ENCODE measurements around the gene GMCL1. TPM values are rescaled to one million over a fixed set of nuclear protein-coding genes. Genes with fewer than 3 reads are reported as not detected.

GMCL1 gene
- total and polyA plus RNA-seq, 7 donors = 10.5 to 15.3 (median 12.3) TPM

GRCh38 chr2:69791045-69791444 lies 38.4 kb upstream of the GMCL1 start:
- TF ChIP-seq EP300 (IDR thresholded peaks at IDR 0.05) (no peak), POLR2A (IDR thresholded peaks at IDR 0.05) (no peak), POLR2AphosphoS5 (IDR thresholded peaks at IDR 0.05) (no peak)
- TF ChIP-seq, protein P1, sequence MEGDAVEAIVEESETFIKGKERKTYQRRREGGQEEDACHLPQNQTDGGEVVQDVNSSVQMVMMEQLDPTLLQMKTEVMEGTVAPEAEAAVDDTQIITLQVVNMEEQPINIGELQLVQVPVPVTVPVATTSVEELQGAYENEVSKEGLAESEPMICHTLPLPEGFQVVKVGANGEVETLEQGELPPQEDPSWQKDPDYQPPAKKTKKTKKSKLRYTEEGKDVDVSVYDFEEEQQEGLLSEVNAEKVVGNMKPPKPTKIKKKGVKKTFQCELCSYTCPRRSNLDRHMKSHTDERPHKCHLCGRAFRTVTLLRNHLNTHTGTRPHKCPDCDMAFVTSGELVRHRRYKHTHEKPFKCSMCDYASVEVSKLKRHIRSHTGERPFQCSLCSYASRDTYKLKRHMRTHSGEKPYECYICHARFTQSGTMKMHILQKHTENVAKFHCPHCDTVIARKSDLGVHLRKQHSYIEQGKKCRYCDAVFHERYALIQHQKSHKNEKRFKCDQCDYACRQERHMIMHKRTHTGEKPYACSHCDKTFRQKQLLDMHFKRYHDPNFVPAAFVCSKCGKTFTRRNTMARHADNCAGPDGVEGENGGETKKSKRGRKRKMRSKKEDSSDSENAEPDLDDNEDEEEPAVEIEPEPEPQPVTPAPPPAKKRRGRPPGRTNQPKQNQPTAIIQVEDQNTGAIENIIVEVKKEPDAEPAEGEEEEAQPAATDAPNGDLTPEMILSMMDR (IDR thresholded peaks at IDR 0.05) = no peak
- intact Hi-C loops (cut with DNase I) = no loop called here
- H3K9me3 ChIP-seq = no peaks in the 10 kb centered on the region
- peak overlapping the region in 3 of 4 donors; percentile 70 to 81 (median 73) for H3K27ac ChIP-seq
- peaks cover 0 to 27% (median 17%) of the 10 kb centered on the region in 4 donors for H3K4me1 ChIP-seq
- H3K4me3 ChIP-seq = no peak overlapping the region
- H3K27me3 ChIP-seq = no peaks in the 10 kb centered on the region
- H3K36me3 ChIP-seq = peaks cover 0 to 6% (median 2%) of the 10 kb centered on the region in 4 donors
- DNase-seq = no peak

DNA sequence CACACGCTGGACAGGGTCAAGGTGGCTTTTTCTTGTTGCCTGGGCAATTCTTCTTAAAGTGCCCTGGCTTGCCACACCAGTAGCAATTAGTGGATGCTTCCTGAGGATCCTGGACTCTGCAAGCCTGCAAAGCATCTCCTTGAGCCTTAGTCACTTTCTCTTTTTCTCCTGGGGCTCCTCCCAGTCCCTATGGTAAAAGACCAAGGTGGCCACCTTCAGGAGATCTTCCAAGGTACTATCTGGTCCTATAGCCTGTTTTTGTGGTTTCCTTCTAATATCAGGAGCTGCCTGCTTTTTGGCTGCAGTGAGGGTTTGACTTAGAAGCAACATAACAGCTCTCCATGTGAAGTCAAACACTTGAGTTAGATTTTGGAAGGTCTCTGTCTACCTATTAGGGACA lies 33.3 kb upstream of the GMCL1 start:
- Histone ChIP-seq H3K4me1 (peaks cover 0 to 29% (median 21%) of the 10 kb centered on the region in 4 donors), H3K4me3 (no peak overlapping the region), H3K27me3 (no peaks in the 10 kb centered on the region), H3K9me3 (no peaks in the 10 kb centered on the region), H3K36me3 (no peaks in the 10 kb centered on the region), H3K27ac (no peak overlapping the region)
- no peak for DNase-seq
- intact Hi-C loops (cut with DNase I) = no loop called here
- TF ChIP-seq POLR2AphosphoS5 (IDR thresholded peaks at IDR 0.05) (no peak), EP300 (IDR thresholded peaks at IDR 0.05) (no peak), POLR2A (IDR thresholded peaks at IDR 0.05) (no peak)
- TF ChIP-seq, protein P1 (IDR thresholded peaks at IDR 0.05) = no peak
- WGBS, 2 donors = 90 to 96% methylated on average over 1 of the region's 1 CpG

GRCh38 chr2:69797235-69797634 lies 32.2 kb upstream of the GMCL1 start:
- H3K4me1 ChIP-seq = peaks cover 0 to 25% (median 19%) of the 10 kb centered on the region in 4 donors
- no peak overlapping the region for H3K4me3 ChIP-seq
- H3K27me3 ChIP-seq = no peaks in the 10 kb centered on the region
- 87 to 91% methylated on average over 4 of the region's 4 CpGs for WGBS, 2 donors
- TF ChIP-seq POLR2AphosphoS5 (IDR thresholded peaks at IDR 0.05) (no peak), EP300 (IDR thresholded peaks at IDR 0.05) (no peak), POLR2A (IDR thresholded peaks at IDR 0.05) (no peak)
- TF ChIP-seq, protein P1 (IDR thresholded peaks at IDR 0.05) = no peak
- peak overlapping the region in 2 of 4 donors; percentile 71 to 78 for H3K27ac ChIP-seq
- intact Hi-C loops (cut with DNase I) = no loop called here
- H3K9me3 ChIP-seq = no peaks in the 10 kb centered on the region
- no peak for DNase-seq
- no peaks in the 10 kb centered on the region for H3K36me3 ChIP-seq

GRCh38 chr2:69797836-69798289 lies 31.6 kb upstream of the GMCL1 start:
- Histone ChIP-seq H3K36me3 (no peaks in the 10 kb centered on the region), H3K4me3 (peak overlapping the region in 3 of 4 donors; percentile 34 to 44 (median 41)), H3K9me3 (no peaks in the 10 kb centered on the region), H3K27me3 (no peaks in the 10 kb centered on the region), H3K4me1 (peaks cover 0 to 25% (median 19%) of the 10 kb centered on the region in 4 donors), H3K27ac (peak overlapping the region; percentile 62 to 78 (median 66))
- no peak for DNase-seq
- TF ChIP-seq POLR2A (IDR thresholded peaks at IDR 0.05) = no peak
- intact Hi-C loops (cut with DNase I) = no loop called here
- 45 to 64% methylated on average over 3 of the region's 3 CpGs for WGBS, 2 donors

GRCh38 chr2:69798290-69798908 lies 31.1 kb upstream of the GMCL1 start:
- peaks cover 0 to 25% (median 19%) of the 10 kb centered on the region in 4 donors for H3K4me1 ChIP-seq
- DNase-seq = peak; percentile 68
- H3K4me3 ChIP-seq = peak overlapping the region; percentile 21 to 44 (median 38)
- peak overlapping the region; percentile 62 to 78 (median 66) for H3K27ac ChIP-seq
- intact Hi-C loops (cut with DNase I) = no loop called here
- no peaks in the 10 kb centered on the region for H3K27me3 ChIP-seq
- WGBS, 2 donors = 11 to 23% methylated on average over 7 of the region's 7 CpGs
- H3K36me3 ChIP-seq = no peaks in the 10 kb centered on the region
- TF ChIP-seq POLR2AphosphoS5 (IDR thresholded peaks at IDR 0.05) = no peak
- TF ChIP-seq POLR2A (IDR thresholded peaks at IDR 0.05) = no peak
- TF ChIP-seq EP300 (IDR thresholded peaks at IDR 0.05) = no peak
- TF ChIP-seq, protein P1 (IDR thresholded peaks at IDR 0.05) = no peak
- H3K9me3 ChIP-seq = no peaks in the 10 kb centered on the region

Data from sigmoid colon (tissue), 7 donors.